Adrenal gland (tissue), 12 donors: ENCODE results near the gene ISL2. TPM values are rescaled to one million over a fixed set of nuclear protein-coding genes. Genes with fewer than 3 reads are reported as not detected.

ENCODE experiments used
- DNase-seq, 7 donors: peaks; one replicate each; pipeline ENCODE4 v3.0.0-alpha.2; 2019 to 2020
- H3K27ac ChIP-seq, 5 donors: fragments of 200-600 bp; sonication (generic) in 4 of 5; 1 replicate in 3 of 5; 2 replicates in 2 of 5; pipeline versions ENCODE4 v1.5.1 to v1.8.0; 2016 to 2020; ENCODE audit warnings: mild to moderate bottlenecking in 1 of 5
- H3K27me3 ChIP-seq: fragments of 200-600 bp; 2 replicates; pipeline ENCODE4 v1.8.0; 2021
- H3K36me3 ChIP-seq, 2 donors: fragments of 200-600 bp; replicated peaks in 1 of 2; 1 replicate in 1 of 2; 2 replicates in 1 of 2; pipeline versions ENCODE4 v1.5.1 to v1.8.0; 2018 to 2022
- H3K4me1 ChIP-seq, 2 donors: fragments of 200-600 bp; replicated peaks in 1 of 2; 1 replicate in 1 of 2; 2 replicates in 1 of 2; pipeline versions ENCODE4 v1.5.1 to v1.8.0; 2018 to 2021
- H3K4me3 ChIP-seq, 4 donors: fragments of 200-600 bp; sonication (generic) in 3 of 4; one replicate each; pipeline ENCODE4 v1.5.1; 2016 to 2018
- H3K9me3 ChIP-seq, 3 donors: fragments of 200-600 bp; sonication (generic) in 1 of 3; replicated peaks in 1 of 3; 1 replicate in 2 of 3; 2 replicates in 1 of 3; pipeline versions ENCODE4 v1.5.1 to v1.8.0; 2016 to 2021
- POLR2A ChIP-seq, 2 donors: fragments of 450-650 bp; IDR thresholded peaks; one replicate each; pipeline ENCODE4 v1.6.1; 2017; ENCODE audit warnings: antibody characterized with exemption in 2 of 2, mild to moderate bottlenecking in 2 of 2, moderate library complexity in 1 of 2
- WGBS, 4 donors: extraction: QIAGEN DNeasy Blood & Tissue Kit in 2 of 4; methylation state at CpG; one replicate each; pipeline versions ENCODE4 v1.1.5 to v1.1.7; 2013 to 2017; 5-methylcytosine and 5-hydroxymethylcytosine counted together
- intact Hi-C, 2 donors: fragments of 100-400 bp; cut with DNase I; formaldehyde crosslinking; loops; one replicate each; pipeline versions ENCODE4 v1.14.1 to v1.15.0; 2022 to 2023
- polyA plus RNA-seq, 3 donors: library from polyadenylated mRNA; stranded (reverse); fragments of 200-250 nt in 2 of 3; fragments of 350-450 nt in 1 of 3; fragmentation: Illumina TruSeq in 1 of 3; extraction: RNeasy Lipid Tissue Mini Kit (QIAGEN cat#74804) in 1 of 3; gene quantifications; one replicate each; pipeline ENCODE4 v1.2.3, GENCODE V29; 2013 to 2014
- total RNA-seq, 9 donors: library from RNA; depleted of rRNA in 4 of 9; stranded (reverse); fragments of >200 nt in 4 of 9; fragments of 120-200 nt in 1 of 9; fragmentation: NEBNext Ultra II Directional in 1 of 9; extraction: Animal tissue kit (Norgen Biotek cat#: 25700) in 1 of 9; gene quantifications; one replicate each; pipeline versions ENCODE4 v1.1.0 to v1.2.4, GENCODE V29; 2013 to 2023
- TF ChIP-seq, protein P1 (sequence below), 6 experiments: fragments of 450-650 bp in 4 of 6; fragments of 200-600 bp in 2 of 6; sonication (generic) in 1 of 6; IDR thresholded peaks; 1 replicate in 5 of 6; 2 replicates in 1 of 6; pipeline versions ENCODE4 v1.5.1 to v1.8.0; 2016 to 2021; ENCODE audit warnings: antibody characterized with exemption in 6 of 6, mild to moderate bottlenecking in 2 of 6, moderate library complexity in 1 of 6
- donor health status: healthy with polysubstance abuse.
- donor health status: Bipolar disorder and iron deficiency.
- donor health status: DM: yes; HTN: yes; CAD: no.
- donor health status: DM: no; HTN: no; CAD: no.
- donor health status: DM: no; HTN: no; CAD: no.
- donor health status: DM: yes; HTN: yes; CAD: no.

ISL2 gene
- total and polyA plus RNA-seq, 12 donors, result 0.03 to 0.11 TPM; not detected in 10

- DNase-seq, result peak in 1 of 7 donors; percentile 29
- peaks cover 27 to 48% of the 10 kb centered on the region in 2 donors for H3K4me1 ChIP-seq
- intact Hi-C loops, result no loop called here
- no peaks in the 10 kb centered on the region for H3K36me3 ChIP-seq
- no peaks in the 10 kb centered on the region for H3K9me3 ChIP-seq
- 3 to 4% (median 4%) methylated on average over 29 to 35 of the region's 35 CpGs; no CpG with 5 or more reads in 1 of the 4 donors for WGBS, 4 donors
- TF ChIP-seq, protein P1, sequence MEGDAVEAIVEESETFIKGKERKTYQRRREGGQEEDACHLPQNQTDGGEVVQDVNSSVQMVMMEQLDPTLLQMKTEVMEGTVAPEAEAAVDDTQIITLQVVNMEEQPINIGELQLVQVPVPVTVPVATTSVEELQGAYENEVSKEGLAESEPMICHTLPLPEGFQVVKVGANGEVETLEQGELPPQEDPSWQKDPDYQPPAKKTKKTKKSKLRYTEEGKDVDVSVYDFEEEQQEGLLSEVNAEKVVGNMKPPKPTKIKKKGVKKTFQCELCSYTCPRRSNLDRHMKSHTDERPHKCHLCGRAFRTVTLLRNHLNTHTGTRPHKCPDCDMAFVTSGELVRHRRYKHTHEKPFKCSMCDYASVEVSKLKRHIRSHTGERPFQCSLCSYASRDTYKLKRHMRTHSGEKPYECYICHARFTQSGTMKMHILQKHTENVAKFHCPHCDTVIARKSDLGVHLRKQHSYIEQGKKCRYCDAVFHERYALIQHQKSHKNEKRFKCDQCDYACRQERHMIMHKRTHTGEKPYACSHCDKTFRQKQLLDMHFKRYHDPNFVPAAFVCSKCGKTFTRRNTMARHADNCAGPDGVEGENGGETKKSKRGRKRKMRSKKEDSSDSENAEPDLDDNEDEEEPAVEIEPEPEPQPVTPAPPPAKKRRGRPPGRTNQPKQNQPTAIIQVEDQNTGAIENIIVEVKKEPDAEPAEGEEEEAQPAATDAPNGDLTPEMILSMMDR (IDR thresholded peaks at IDR 0.05), result peak in 2 of 6 experiments; percentile 18 to 25
- no peak for TF ChIP-seq POLR2A (IDR thresholded peaks at IDR 0.05)
- no peak overlapping the region for H3K27ac ChIP-seq
- H3K27me3 ChIP-seq, result peaks cover 100% of the 10 kb centered on the region
- H3K4me3 ChIP-seq, result peak overlapping the region in 2 of 4 donors; percentile 7 to 57
Measured at GRCh38 chr15:76340803-76341365, 4.3 kb downstream of the ISL2 start.

DNA sequence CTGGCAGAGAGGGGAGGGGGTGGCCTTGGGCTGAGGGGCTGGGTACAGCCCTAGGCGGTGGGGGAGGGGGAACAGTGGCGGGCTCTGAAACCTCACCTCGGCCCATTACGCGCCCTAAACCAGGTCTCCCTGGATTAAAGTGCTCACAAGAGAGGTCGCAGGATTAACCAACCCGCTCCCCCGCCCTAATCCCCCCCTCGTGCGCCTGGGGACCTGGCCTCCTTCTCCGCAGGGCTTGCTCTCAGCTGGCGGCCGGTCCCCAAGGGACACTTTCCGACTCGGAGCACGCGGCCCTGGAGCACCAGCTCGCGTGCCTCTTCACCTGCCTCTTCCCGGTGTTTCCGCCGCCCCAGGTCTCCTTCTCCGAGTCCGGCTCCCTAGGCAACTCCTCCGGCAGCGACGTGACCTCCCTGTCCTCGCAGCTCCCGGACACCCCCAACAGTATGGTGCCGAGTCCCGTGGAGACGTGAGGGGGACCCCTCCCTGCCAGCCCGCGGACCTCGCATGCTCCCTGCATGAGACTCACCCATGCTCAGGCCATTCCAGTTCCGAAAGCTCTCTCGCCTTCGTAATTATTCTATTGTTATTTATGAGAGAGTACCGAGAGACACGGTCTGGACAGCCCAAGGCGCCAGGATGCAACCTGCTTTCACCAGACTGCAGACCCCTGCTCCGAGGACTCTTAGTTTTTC, 4.9 kb downstream of the ISL2 start:
- DNase-seq, result no peak
- WGBS, 4 donors, result 3 to 4% (median 4%) methylated on average over 21 to 42 of the region's 42 CpGs
- intact Hi-C loops, result no loop called here
- H3K4me3 ChIP-seq, result peak overlapping the region in 1 of 4 donors; percentile 57
- peaks cover 100% of the 10 kb centered on the region for H3K27me3 ChIP-seq
- TF ChIP-seq, protein P1 (IDR thresholded peaks at IDR 0.05), result no peak
- TF ChIP-seq POLR2A (IDR thresholded peaks at IDR 0.05), result no peak
- peaks cover 28 to 52% of the 10 kb centered on the region in 2 donors for H3K4me1 ChIP-seq
- H3K36me3 ChIP-seq, result no peaks in the 10 kb centered on the region
- no peaks in the 10 kb centered on the region for H3K9me3 ChIP-seq
- no peak overlapping the region for H3K27ac ChIP-seq

DNA sequence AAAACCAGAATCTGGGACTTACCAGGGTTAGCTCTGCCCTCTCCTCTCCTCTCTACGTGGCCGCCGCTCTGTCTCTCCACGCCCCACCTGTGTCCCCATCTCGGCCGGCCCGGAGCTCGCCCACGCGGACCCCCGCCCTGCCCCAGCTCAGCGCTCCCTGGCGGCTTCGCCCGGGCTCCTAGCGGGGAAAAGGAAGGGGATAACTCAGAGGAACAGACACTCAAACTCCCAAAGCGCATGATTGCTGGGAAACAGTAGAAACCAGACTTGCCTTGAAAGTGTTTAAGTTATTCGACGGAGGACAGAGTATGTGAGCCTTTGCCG, 5.4 kb downstream of the ISL2 start:
- Histone ChIP-seq H3K36me3 (no peaks in the 10 kb centered on the region), H3K4me3 (peak overlapping the region in 1 of 4 donors; percentile 41), H3K4me1 (peaks cover 31 to 55% of the 10 kb centered on the region in 2 donors), H3K27me3 (peaks cover 100% of the 10 kb centered on the region), H3K9me3 (no peaks in the 10 kb centered on the region), H3K27ac (no peak overlapping the region)
- intact Hi-C loops, result no loop called here
- DNase-seq, result no peak
- TF ChIP-seq, protein P1 (IDR thresholded peaks at IDR 0.05), result no peak
- TF ChIP-seq POLR2A (IDR thresholded peaks at IDR 0.05), result no peak
- 6 to 17% (median 12%) methylated on average over 18 to 20 of the region's 20 CpGs for WGBS, 4 donors

GRCh38 chr15:76342382-76343201, 6.0 kb downstream of the ISL2 start:
- Histone ChIP-seq H3K4me1 (peaks cover 31 to 57% of the 10 kb centered on the region in 2 donors), H3K27me3 (peaks cover 100% of the 10 kb centered on the region), H3K27ac (no peak overlapping the region), H3K36me3 (no peaks in the 10 kb centered on the region), H3K9me3 (no peaks in the 10 kb centered on the region), H3K4me3 (peak overlapping the region in 1 of 4 donors; percentile 41)
- WGBS, 4 donors, result 8 to 26% (median 13%) methylated on average over 21 to 87 of the region's 87 CpGs
- no peak for DNase-seq
- no peak for TF ChIP-seq POLR2A (IDR thresholded peaks at IDR 0.05)
- TF ChIP-seq, protein P1 (IDR thresholded peaks at IDR 0.05), result no peak
- intact Hi-C loops, result no loop called here
